KBM-7 (cell line): ENCODE measurements around the gene FXYD5.
A peak's percentile ranks its signal among the peaks of the same experiment; 100 is the strongest.

Experiments
- DNase-seq: peaks from one replicate; pipeline ENCODE4 v3.0.0-alpha.2; 2015
- in situ Hi-C: fragments of 300-500 bp; cut with MboI; formaldehyde crosslinking; loops from 2 replicates; pipeline ENCODE4 v1.14.3; 2020; ENCODE audit warnings: low sequenced_read_pairs, low pct_unique_long_range_greater_than_20kb, mixed read lengths

The FXYD5 gene

GRCh38 chr19:35154525-35155406, at the start of gene FXYD5:
TSS of gene FXYD5 (plus strand) at chr19:35154735. CDS start at chr19:35155551, 816 bp downstream.
- DNase-seq = peak; percentile 84
- in situ Hi-C loops = no loop called here

GRCh38 chr19:35105047-35105410, 49.5 kb upstream of the FXYD5 start:
- no peak for DNase-seq
- in situ Hi-C loops = no loop called here

GRCh38 chr19:35105411-35106290, 48.9 kb upstream of the FXYD5 start:
- no peak for DNase-seq
- in situ Hi-C loops = no loop called here

- in situ Hi-C loops = no loop called here
- no peak for DNase-seq
Observed at GRCh38 chr19:35106291-35106583, 48.3 kb upstream of the FXYD5 start.

GRCh38 chr19:35106898-35107541, 47.5 kb upstream of the FXYD5 start:
- DNase-seq = no peak
- in situ Hi-C loops = no loop called here

GRCh38 chr19:35107545-35107944, 47.0 kb upstream of the FXYD5 start:
- DNase-seq = no peak
- in situ Hi-C loops = no loop called here

- no peak for DNase-seq
- in situ Hi-C loops = no loop called here
Observed at GRCh38 chr19:35108730-35109129, 45.8 kb upstream of the FXYD5 start.

- in situ Hi-C loops = no loop called here
- no peak for DNase-seq
Observed at GRCh38 chr19:35109395-35110112, 45.0 kb upstream of the FXYD5 start.

- in situ Hi-C loops = no loop called here
Observed at GRCh38 chr19:35110974-35111373, 43.6 kb upstream of the FXYD5 start.

GRCh38 chr19:35112995-35113688, 41.4 kb upstream of the FXYD5 start:
- no peak for DNase-seq
- in situ Hi-C loops = no loop called here

More at GRCh38 chr19:35110974-35111373, 43.6 kb upstream of the FXYD5 start:
- DNase-seq = no peak

GRCh38 chr19:35114353-35115176, 40.0 kb upstream of the FXYD5 start:
- in situ Hi-C loops = no loop called here
- peak; percentile 71 for DNase-seq

GRCh38 chr19:35115177-35115951, 39.2 kb upstream of the FXYD5 start, which contains the start of gene FXYD3:
TSS of gene FXYD3 (plus strand) at chr19:35115823. CDS start at chr19:35119377, 3,554 bp downstream.
- in situ Hi-C loops = no loop called here
- no peak for DNase-seq

GRCh38 chr19:35116072-35116801, 38.3 kb upstream of the FXYD5 start:
- DNase-seq = no peak
- in situ Hi-C loops = no loop called here

GRCh38 chr19:35117116-35117515, 37.4 kb upstream of the FXYD5 start:
- no peak for DNase-seq
- in situ Hi-C loops = no loop called here

- DNase-seq = no peak
- in situ Hi-C loops = no loop called here
Observed at GRCh38 chr19:35117799-35118198, 36.7 kb upstream of the FXYD5 start.

GRCh38 chr19:35118268-35119020, 36.1 kb upstream of the FXYD5 start:
- no peak for DNase-seq

More at GRCh38 chr19:35118268-35119020, 36.1 kb upstream of the FXYD5 start:
- in situ Hi-C loops = no loop called here
